T-helper 22 cell (primary cell): ENCODE data around the gene MMP24OS.
A peak's percentile ranks its signal among the peaks of the same experiment; 100 is the strongest.
"Not testable (repeated sequence)": the region's sequence is repeated elsewhere in the genome, so short reads cannot be mapped to it uniquely, and the experiment has no call there.

ENCODE experiments used
- DNase-seq: peaks from one replicate; pipeline ENCODE4 v3.0.0-alpha.2; 2020; ENCODE audit warnings: low read depth

MMP24OS gene

DNA sequence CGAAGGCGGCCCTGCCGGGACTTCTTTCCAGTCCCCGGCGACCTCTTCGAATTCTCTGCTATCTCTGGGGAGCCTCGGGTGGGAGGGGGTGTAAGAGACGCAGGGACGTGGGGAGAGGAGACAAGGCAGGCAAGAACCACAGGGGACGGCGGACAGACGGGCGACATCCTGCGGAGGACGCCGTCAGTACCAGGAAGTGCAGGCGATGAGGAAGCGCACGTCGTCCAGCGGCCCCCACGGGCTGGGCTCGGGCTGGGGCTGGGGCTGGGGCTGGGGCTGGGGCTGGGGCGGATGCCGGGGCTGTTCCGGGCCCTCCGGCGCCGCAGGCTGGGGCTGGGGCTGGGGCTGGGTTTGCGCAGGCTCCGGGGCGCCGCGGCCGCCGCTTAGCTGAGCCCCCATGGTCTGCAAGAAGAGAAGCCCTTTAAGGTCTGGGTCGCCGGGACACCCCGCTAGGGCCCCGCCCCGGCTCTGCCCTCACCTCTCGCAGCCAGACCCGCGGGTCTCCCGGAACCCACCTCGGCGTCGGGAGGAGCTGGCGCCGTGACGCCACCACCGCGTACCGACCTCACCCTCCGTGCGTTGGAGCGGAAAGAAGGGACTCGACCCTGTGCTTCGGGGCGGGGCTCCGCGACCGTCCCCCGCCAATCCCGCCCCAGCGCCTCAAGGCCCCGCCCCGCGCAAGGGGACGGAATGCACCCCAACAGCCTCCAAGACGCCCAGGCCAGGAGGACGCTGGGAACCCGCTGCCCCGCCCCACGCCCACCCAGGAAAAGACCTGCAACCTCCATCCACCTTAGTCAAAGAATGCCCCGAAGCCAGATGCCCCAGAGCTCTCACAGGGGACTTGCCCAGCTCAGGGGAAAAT lies at the start of gene MMP24OS:
Gene MMP24OS (minus strand): TSS at position 592 of the 865 bp plus-strand sequence. CDS start 193 bp downstream, at position 399.
- DNase-seq, result peak; percentile 87

- DNase-seq, result no peak
Measured at GRCh38 chr20:35327074-35327976, 49.4 kb upstream of the MMP24OS start.

DNA sequence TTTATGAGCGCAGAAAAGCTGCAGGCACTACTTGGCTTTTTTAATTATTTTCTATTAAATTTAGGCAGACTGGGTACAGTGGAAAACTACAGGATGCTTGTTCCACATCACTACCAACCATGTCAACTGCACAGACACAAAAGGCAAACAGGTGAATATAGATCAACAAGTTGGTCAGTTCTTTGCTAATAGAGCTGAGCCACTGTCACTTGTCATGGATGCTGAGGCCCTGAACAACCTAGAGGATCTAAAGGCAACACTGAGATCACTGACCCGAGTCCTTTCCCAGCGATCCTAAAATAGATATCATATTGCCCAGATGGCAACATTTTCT lies 48.8 kb upstream of the MMP24OS start:
- DNase-seq, result no peak

GRCh38 chr20:35326021-35326739 lies 48.3 kb upstream of the MMP24OS start:
- no peak for DNase-seq

DNA sequence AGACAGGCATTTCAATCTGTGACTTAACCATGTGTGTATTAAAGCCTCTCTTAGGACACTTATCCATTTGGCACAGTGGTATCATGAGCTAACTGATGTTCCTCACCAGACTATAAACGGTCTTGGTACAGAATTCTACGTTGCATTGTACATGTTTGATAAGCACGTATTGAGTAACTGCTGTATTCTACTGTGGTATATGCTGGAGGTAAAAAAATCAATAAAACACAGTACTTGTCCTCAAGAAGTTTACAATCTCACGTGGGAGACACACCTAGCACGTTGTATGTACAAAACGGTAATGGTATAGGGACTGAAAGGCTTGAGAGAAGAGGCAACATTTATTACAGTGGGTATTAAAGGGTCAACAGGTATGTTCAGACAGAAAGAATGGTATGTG lies 47.5 kb upstream of the MMP24OS start:
- DNase-seq, result no peak

DNA sequence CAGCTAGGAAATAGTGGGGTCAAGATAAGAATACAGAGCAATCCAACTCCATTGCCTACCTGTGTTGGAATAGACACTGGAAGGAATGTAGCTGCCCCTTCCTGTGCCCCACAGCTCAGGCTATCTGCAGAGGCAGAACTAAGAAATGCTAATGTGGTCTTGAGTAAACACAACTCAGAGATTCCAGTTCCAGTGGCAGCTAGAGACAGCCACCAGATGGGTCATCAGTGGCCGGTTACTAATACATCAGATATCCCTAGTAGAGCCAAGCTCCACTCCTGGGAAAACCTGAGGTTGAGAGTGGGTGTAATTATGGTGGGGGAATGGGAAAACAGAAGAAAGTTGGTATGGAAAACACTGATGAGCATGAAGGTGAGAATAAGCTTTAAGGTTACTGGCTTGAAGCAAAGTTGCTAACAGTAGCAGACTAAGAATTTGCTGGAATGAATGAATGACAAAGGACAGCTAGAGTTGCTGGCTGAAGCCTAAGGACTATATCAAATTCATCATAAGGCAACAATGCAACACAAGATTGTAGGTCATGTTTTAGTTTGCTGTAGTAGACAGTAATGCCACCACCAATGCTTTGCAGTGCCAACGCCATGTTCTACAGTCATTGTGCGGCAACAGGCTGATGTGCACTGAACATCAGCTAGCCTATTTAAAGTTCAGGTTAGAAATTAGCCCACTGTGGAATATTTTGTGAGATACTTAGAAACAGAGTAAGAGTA lies 42.6 kb upstream of the MMP24OS start:
- DNase-seq, result no peak

- DNase-seq, result no peak
Measured at GRCh38 chr20:35319871-35320197, 41.9 kb upstream of the MMP24OS start.

DNA sequence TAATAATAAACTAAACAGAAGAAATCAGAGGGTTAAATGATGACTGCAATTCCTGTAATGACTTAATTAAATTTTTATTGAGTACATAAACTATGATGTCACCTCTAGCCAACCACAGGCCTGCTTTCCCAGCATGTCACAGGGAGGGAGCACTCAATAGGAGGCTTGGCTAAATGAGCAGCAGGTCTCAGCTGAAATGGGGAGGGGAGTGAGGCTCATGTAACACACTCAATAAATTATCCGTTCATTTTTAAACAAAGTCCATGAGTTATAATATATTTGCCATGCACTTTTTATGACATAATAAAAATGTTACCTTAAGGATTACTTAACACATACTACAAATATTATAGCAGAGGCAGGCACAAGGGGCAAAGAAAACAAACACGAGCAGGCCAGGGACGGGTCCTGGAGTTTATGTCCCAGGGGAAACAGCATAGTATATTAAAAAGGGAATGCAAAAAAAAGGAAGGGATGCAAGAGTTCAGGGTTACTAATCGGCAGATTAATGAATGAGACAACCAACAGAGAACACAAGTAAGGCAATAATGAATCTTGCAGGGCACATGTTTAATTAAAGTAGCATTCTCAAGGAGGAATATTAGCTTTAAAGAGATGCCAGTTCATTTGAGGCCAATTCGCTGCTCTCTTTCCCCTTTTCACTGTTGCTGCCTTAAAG lies 41.4 kb upstream of the MMP24OS start:
- DNase-seq, result no peak

- DNase-seq, result no peak
Measured at GRCh38 chr20:35318502-35319157, 40.7 kb upstream of the MMP24OS start.

GRCh38 chr20:35317416-35318210 lies 39.7 kb upstream of the MMP24OS start:
- no peak for DNase-seq

GRCh38 chr20:35316086-35316485 lies 38.2 kb upstream of the MMP24OS start:
- no peak for DNase-seq

GRCh38 chr20:35315632-35316020 lies 37.7 kb upstream of the MMP24OS start:
- DNase-seq, result not testable (repeated sequence)

GRCh38 chr20:35314816-35315631 lies 37.1 kb upstream of the MMP24OS start:
- DNase-seq, result no peak

DNA sequence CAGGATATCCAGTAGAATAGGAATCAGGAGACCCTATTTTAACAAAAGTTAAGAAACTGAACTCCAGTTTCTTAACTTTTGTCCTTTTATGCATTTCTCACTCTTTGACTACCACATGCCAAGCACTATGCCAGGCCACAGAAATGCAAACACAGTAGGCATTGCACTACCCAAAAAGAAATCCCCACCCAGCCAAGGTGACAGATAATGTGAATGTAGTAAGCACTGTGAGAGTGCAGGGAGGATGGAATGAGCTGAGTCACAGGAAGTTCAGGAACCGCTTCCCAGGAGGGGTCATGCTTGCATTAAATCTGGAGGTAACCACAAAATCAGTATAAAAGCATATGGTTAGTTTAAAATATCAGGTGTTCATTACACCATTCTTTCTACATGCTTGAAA lies 34.4 kb upstream of the MMP24OS start:
- no peak for DNase-seq

DNA sequence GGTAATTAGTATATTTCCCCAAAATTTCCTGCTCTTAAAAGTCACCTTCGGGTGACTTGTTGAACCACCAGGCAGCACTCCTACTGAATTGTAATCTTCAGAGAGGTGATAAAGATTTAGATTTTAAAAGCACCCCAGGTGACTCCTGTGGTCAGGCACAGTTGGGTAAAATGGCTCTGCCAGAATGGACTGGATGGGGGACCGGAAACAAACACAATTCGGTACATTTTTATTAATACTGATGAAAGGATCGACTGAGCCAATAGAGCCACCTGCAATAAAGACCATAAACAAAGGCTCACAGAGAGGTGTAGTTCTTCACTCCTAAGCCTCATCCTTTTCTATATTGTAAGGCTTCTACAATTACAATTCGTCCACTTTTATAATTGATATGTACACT lies 33.9 kb upstream of the MMP24OS start:
- DNase-seq, result no peak

DNA sequence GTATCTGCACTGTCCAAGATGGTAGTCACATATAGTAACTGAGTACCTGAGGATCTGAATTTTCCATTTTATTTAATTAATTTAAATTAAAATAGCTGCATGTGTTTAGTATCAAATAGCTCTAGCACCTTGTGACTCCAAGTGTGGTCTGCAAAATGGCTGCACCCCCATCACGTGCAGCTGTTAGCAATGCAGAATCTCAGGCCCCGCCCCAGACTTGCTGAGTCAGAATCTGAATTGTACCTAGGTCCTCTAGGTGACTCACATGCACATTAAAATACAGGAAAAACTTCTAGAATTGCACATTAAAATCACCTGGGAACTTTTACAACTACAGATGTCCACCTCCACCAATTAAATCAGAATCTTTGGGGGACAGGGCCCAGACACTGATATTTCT lies 33.5 kb upstream of the MMP24OS start:
- no peak for DNase-seq

GRCh38 chr20:35307666-35308653 lies 30.0 kb upstream of the MMP24OS start:
- no peak for DNase-seq
